ENCODE results near the gene FUT4.

- TF ChIP-seq, protein P1, sequence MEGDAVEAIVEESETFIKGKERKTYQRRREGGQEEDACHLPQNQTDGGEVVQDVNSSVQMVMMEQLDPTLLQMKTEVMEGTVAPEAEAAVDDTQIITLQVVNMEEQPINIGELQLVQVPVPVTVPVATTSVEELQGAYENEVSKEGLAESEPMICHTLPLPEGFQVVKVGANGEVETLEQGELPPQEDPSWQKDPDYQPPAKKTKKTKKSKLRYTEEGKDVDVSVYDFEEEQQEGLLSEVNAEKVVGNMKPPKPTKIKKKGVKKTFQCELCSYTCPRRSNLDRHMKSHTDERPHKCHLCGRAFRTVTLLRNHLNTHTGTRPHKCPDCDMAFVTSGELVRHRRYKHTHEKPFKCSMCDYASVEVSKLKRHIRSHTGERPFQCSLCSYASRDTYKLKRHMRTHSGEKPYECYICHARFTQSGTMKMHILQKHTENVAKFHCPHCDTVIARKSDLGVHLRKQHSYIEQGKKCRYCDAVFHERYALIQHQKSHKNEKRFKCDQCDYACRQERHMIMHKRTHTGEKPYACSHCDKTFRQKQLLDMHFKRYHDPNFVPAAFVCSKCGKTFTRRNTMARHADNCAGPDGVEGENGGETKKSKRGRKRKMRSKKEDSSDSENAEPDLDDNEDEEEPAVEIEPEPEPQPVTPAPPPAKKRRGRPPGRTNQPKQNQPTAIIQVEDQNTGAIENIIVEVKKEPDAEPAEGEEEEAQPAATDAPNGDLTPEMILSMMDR (IDR thresholded peaks at IDR 0.05): no peak
- TF ChIP-seq EZH2 (IDR thresholded peaks at IDR 0.05; ENCODE audit: borderline replicate concordance, insufficient read depth, low read depth, low read length, poor library complexity, severe bottlenecking): no peak
Observed at GRCh38 chr11:94545264-94546161, 1.8 kb downstream of the FUT4 start.
